CD4-positive, alpha-beta memory T cell (primary cell): ENCODE measurements around the gene FKBP5. TPM values are rescaled to one million over a fixed set of nuclear protein-coding genes. Genes with fewer than 3 reads are reported as not detected.

Source experiments
- CTCF ChIA-PET: fragments of 350-600 bp; sonication (Branson Sonifier 250); formaldehyde crosslinking; loops from one replicate; lab custom pipeline; 2021; ENCODE audit warnings: inconsistent platforms; ENCODE audit not compliant: partially characterized antibody; lab: Charles Lee
- POLR2A ChIA-PET: fragments of 350-600 bp; sonication (Branson Sonifier 250); formaldehyde crosslinking; loops from one replicate; lab custom pipeline; 2021; ENCODE audit not compliant: partially characterized antibody; lab: Charles Lee
- DNase-seq, 5 donors: peaks; one replicate each; pipeline versions ENCODE4 v3.0.0 to v3.0.0-alpha.2; 2020 to 2022; ENCODE audit warnings: mixed read lengths in 1 of 5
- H3K27ac ChIP-seq: one replicate; pipeline ENCODE4 v1.7.0; 2013; ENCODE audit warnings: low read depth, low read length
- H3K27me3 ChIP-seq: 2 replicates; pipeline ENCODE4 v1.7.0; 2013; ENCODE audit warnings: mild to moderate bottlenecking, low read length, moderate library complexity; ENCODE audit not compliant: insufficient read depth
- H3K36me3 ChIP-seq: 2 replicates; pipeline ENCODE4 v1.7.0; 2013; ENCODE audit warnings: mild to moderate bottlenecking, low read length, moderate library complexity; ENCODE audit not compliant: insufficient read depth
- H3K4me1 ChIP-seq: 2 replicates; pipeline ENCODE4 v1.7.0; 2013; ENCODE audit warnings: mild to moderate bottlenecking, low read length, moderate library complexity; ENCODE audit not compliant: insufficient read depth
- H3K4me3 ChIP-seq, 2 donors: one replicate each; pipeline ENCODE4 v1.7.0; 2013; ENCODE audit warnings: low read length in 2 of 2, mild to moderate bottlenecking in 1 of 2
- H3K9me3 ChIP-seq, 2 donors: one replicate each; pipeline ENCODE4 v1.7.0; 2013; ENCODE audit warnings: low read length in 2 of 2, control low read depth in 1 of 2; ENCODE audit not compliant: control insufficient read depth in 1 of 2
- H3K27ac Mint-ChIP-seq, 7 donors: one replicate each; pipeline ENCODE4 v1.8.0; 2020 to 2021; ENCODE audit warnings: mixed read lengths in 7 of 7, mild to moderate bottlenecking in 6 of 7, inconsistent platforms in 3 of 7, moderate library complexity in 3 of 7
- H3K27me3 Mint-ChIP-seq, 2 donors: one replicate each; pipeline ENCODE4 v1.8.0; 2020 to 2021; ENCODE audit warnings: mixed read lengths in 2 of 2
- H3K36me3 Mint-ChIP-seq, 2 donors: one replicate each; pipeline ENCODE4 v1.8.0; 2020 to 2021; ENCODE audit warnings: mixed read lengths in 2 of 2, inconsistent platforms in 1 of 2, mild to moderate bottlenecking in 1 of 2
- H3K4me1 Mint-ChIP-seq, 4 donors: one replicate each; pipeline ENCODE4 v1.8.0; 2020 to 2021; ENCODE audit warnings: mixed read lengths in 4 of 4, mild to moderate bottlenecking in 1 of 4
- H3K4me3 Mint-ChIP-seq, 8 donors: one replicate each; pipeline ENCODE4 v1.8.0; 2020 to 2021; ENCODE audit warnings: mixed read lengths in 8 of 8, mild to moderate bottlenecking in 7 of 8, moderate library complexity in 6 of 8, inconsistent platforms in 3 of 8
- H3K9me3 Mint-ChIP-seq, 8 donors: one replicate each; pipeline ENCODE4 v1.8.0; 2020 to 2021; ENCODE audit warnings: mixed read lengths in 8 of 8, mild to moderate bottlenecking in 5 of 8, inconsistent platforms in 3 of 8, moderate library complexity in 1 of 8
- intact Hi-C: fragments of 100-400 bp; cut with micrococcal nuclease; formaldehyde crosslinking; loops from one replicate; pipeline ENCODE4 v1.15.1; 2023
- polyA plus RNA-seq, 2 donors: library from polyadenylated mRNA; unstranded; fragments of 300-500 nt; fragmentation: Illumina TruSeq; gene quantifications; one replicate each; pipeline ENCODE4 v1.2.3, GENCODE V29; 2021
- total RNA-seq, 2 experiments: library from RNA; stranded (reverse); gene quantifications; one replicate each; pipeline ENCODE4 v1.2.3, GENCODE V29; 2021

Gene FKBP5
- total and polyA plus RNA-seq, 4 experiments from 2014 or later: 72.9 to 233 (median 84.2) TPM

DNA sequence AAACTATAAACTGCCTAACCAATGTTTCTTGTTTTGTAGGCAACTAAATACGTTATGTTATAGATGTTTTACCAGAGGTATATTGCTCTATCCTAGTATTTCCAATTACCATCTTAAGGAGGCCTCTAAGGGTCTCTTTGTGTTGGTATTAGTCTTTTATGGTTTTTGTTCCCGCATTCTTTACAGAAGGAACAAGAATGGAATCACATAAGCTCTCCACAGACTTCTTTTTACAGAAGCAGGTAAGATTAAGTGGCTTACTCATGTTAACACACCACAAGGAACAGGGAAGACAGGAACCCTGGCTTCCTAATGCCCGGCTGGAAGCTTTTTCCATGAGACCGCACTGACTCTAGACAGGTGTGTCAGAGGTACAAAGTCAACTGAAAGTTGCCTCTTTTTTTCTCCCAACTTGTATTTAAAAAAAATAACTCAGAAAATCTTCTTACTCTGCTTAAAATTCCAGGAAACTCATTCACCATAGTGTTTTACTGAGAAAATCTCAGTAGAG is 55.1 kb downstream of the FKBP5 start:
- peaks cover 35% of the 10 kb centered on the region for H3K4me1 ChIP-seq
- intact Hi-C loops: no loop called here
- H3K36me3 Mint-ChIP-seq: peaks cover 35 to 63% of the 10 kb centered on the region in 2 donors
- ChIA-PET CTCF (interaction anchor here (0.6 to 2.2 kb wide), 4 partner anchors 9 to 100 kb away, joined by 3 to 11 read pairs (median 4); no protein-coding TSS in a partner anchor), POLR2A (interaction anchor here (0.8 to 1.3 kb wide), 2 partner anchors 9 to 39 kb away, joined by 5 read pairs; no protein-coding TSS in a partner anchor)
- no peak overlapping the region for H3K4me3 Mint-ChIP-seq
- H3K27me3 Mint-ChIP-seq: no peaks in the 10 kb centered on the region
- H3K9me3 ChIP-seq: no peaks in the 10 kb centered on the region
- peak overlapping the region in 5 of 7 donors; percentile 22 to 73 (median 47) for H3K27ac Mint-ChIP-seq
- H3K27ac ChIP-seq: no peak overlapping the region
- H3K27me3 ChIP-seq: no peaks in the 10 kb centered on the region
- H3K4me1 Mint-ChIP-seq: peaks cover 23 to 55% (median 34%) of the 10 kb centered on the region in 4 donors
- H3K9me3 Mint-ChIP-seq: no peaks in the 10 kb centered on the region
- no peak for DNase-seq
- H3K36me3 ChIP-seq: peaks cover 8% of the 10 kb centered on the region
- H3K4me3 ChIP-seq: no peak overlapping the region

DNA sequence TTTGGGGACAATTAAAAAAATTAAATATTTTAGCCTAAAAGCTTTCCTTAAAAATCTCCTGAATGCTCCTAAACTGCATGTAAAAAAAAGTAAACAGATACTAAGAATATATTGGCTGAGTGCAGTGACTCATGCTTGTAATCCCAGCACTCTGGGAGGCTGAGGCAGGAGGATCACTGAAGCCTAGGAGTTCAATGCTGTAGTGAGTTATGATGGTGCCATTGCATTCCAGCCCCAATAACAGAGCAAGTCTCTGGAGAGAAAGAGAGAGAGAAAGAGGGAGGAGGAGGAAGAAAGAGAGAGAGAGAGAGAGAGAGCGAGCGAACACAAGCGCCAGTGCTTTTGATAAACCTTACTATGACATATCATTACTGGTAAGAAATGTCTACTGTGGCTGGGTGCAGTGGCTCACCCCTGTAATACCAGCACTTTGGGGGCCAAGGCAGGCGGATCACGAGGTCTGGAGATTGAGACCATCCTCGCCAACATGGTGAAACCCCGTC is 58.8 kb downstream of the FKBP5 start:
- ChIA-PET POLR2A (interaction anchor here (0.7 kb wide), 1 partner anchor 50 kb away, joined by 3 read pairs; no protein-coding TSS in a partner anchor), CTCF (interaction anchor here (15.5 kb wide), 1 partner anchor 106 kb away, joined by 360 read pairs; the partner anchor contains the start of gene ARMC12)
- DNase-seq: no peak
- peaks cover 10% of the 10 kb centered on the region for H3K4me1 ChIP-seq
- H3K27me3 ChIP-seq: no peaks in the 10 kb centered on the region
- Mint-ChIP-seq H3K9me3 (no peaks in the 10 kb centered on the region), H3K4me3 (no peak overlapping the region), H3K27me3 (no peaks in the 10 kb centered on the region), H3K36me3 (peaks cover 35 to 43% of the 10 kb centered on the region in 2 donors), H3K4me1 (peaks cover 14 to 37% (median 19%) of the 10 kb centered on the region in 4 donors), H3K27ac (peak overlapping the region in 6 of 7 donors; percentile 18 to 88 (median 80))
- H3K4me3 ChIP-seq: no peak overlapping the region
- H3K36me3 ChIP-seq: no peaks in the 10 kb centered on the region
- intact Hi-C loops: no loop called here
- no peak overlapping the region for H3K27ac ChIP-seq
- no peaks in the 10 kb centered on the region for H3K9me3 ChIP-seq

DNA sequence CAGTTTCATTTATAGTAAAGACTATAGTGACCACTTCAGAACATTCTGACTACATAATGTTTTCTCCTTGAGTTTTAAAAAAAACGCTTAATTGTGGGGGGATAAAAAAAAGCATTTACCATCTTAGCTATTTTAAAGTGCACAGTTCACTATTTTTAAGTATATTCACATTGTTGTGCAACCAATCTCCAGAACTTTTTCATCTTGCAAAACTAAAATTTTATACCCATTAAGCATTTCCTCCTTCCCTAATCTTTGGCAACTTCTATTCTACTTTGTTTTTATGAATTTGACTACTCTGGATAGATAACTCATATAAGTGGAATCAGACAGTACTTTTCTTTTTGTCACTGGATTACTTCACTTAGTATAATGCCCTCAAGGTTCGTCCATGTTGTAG is 62.3 kb downstream of the FKBP5 start:
- H3K4me3 Mint-ChIP-seq: no peak overlapping the region
- intact Hi-C loops: no loop called here
- DNase-seq: no peak
- H3K27ac Mint-ChIP-seq: peak overlapping the region in 2 of 7 donors; percentile 11 to 57
- Histone ChIP-seq H3K4me1 (peaks cover 33% of the 10 kb centered on the region), H3K36me3 (peaks cover 7% of the 10 kb centered on the region), H3K27me3 (no peaks in the 10 kb centered on the region), H3K27ac (no peak overlapping the region), H3K4me3 (no peak overlapping the region), H3K9me3 (no peaks in the 10 kb centered on the region)
- H3K27me3 Mint-ChIP-seq: no peaks in the 10 kb centered on the region
- H3K9me3 Mint-ChIP-seq: peaks cover 0 to 2% (median 0%) of the 10 kb centered on the region in 8 donors
- POLR2A ChIA-PET: interaction anchor here (0.7 to 3.4 kb wide), 6 partner anchors 11 to 101 kb away, joined by 3 to 17 read pairs (median 4); no protein-coding TSS in a partner anchor
- peaks cover 24 to 53% (median 31%) of the 10 kb centered on the region in 4 donors for H3K4me1 Mint-ChIP-seq
- H3K36me3 Mint-ChIP-seq: peaks cover 38 to 39% of the 10 kb centered on the region in 2 donors
- CTCF ChIA-PET: interaction anchor here (0.9 to 15.5 kb wide), 9 partner anchors 10 to 109 kb away, joined by 3 to 490 read pairs (median 19); partner anchors contain the start of gene ARMC12

DNA sequence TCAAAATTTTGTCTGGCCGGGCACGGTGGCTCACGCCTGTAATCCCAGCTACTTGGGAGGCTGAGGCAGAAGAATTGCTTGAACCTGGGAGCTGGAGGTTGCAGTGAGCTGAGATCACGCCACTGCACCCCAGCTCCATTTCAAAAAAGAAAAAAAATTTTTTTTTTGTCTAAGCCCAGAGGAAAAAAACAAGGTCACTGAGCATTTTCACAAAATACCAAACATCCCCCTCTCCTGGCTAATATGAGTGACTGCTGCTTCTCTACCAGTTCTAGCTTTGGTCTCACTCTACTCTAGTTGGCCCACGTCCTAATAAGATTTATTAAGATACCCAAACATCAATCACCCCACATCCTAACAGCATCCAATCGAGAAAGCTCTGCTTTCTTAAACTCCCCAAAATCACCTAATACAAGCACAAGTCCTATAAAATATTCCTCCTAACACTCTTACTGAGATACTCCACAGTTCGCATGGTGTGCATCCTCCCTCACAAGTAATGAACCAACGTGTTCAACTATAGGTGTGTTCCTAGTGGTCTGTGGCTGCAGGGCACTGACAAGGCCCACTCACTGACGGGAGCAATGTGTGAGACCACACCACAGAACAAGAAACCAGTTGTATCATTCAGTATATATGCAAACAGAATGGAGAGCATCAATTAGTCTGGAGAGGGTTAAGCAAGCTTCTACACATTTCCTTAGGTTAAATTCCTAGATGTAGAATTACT is 64.2 kb downstream of the FKBP5 start:
- Mint-ChIP-seq H3K27me3 (no peaks in the 10 kb centered on the region), H3K9me3 (peaks cover 0 to 2% (median 0%) of the 10 kb centered on the region in 8 donors), H3K36me3 (peaks cover 32 to 35% of the 10 kb centered on the region in 2 donors), H3K27ac (peak overlapping the region; percentile 12 to 91 (median 80)), H3K4me3 (peak overlapping the region in 6 of 8 donors; percentile 1 to 68 (median 46)), H3K4me1 (peaks cover 18 to 42% (median 28%) of the 10 kb centered on the region in 4 donors)
- peak in 4 of 5 donors; percentile 62 to 66 (median 64) for DNase-seq
- Histone ChIP-seq H3K4me3 (no peak overlapping the region), H3K27me3 (no peaks in the 10 kb centered on the region), H3K36me3 (peaks cover 15% of the 10 kb centered on the region), H3K27ac (no peak overlapping the region), H3K4me1 (peaks cover 42% of the 10 kb centered on the region), H3K9me3 (no peaks in the 10 kb centered on the region)
- CTCF ChIA-PET: interaction anchor here (0.7 to 15.5 kb wide), 39 partner anchors 8 to 188 kb away, joined by 3 to 490 read pairs (median 7); partner anchors contain the start of genes ARMC12 and RPL10A
- POLR2A ChIA-PET: interaction anchor here (0.7 to 9.2 kb wide), 18 partner anchors 9 to 154 kb away, joined by 3 to 150 read pairs (median 10); partner anchors contain the start of gene ARMC12
- intact Hi-C loops: loop anchor here (1.0 kb wide), 4 partner anchors 23 to 112 kb away; no protein-coding TSS in a partner anchor

DNA sequence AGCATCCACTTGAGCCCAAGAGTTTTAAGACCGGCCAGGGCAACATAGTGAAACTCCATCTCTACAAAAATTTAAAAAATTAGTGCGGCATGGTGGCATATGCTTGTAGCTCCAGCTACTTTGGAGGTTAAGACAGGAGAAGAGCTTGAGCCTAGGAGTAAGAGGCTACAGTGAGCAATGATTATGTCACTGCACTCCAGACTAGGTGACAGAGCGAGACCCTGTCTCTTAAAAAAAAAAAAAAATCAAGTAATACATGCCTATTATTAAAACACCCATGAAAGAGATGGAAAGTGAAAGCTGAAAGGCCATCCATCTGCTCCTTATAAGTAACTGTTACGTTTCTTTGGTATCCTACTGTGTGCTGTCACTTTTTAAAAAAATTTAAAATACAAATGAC is 66.4 kb downstream of the FKBP5 start:
- Histone ChIP-seq H3K27ac (no peak overlapping the region), H3K36me3 (peaks cover 22% of the 10 kb centered on the region), H3K9me3 (no peaks in the 10 kb centered on the region), H3K27me3 (no peaks in the 10 kb centered on the region), H3K4me1 (peaks cover 47% of the 10 kb centered on the region), H3K4me3 (no peak overlapping the region)
- Mint-ChIP-seq H3K27ac (peak overlapping the region; percentile 46 to 87 (median 53)), H3K36me3 (peaks cover 42 to 48% of the 10 kb centered on the region in 2 donors), H3K4me3 (peak overlapping the region in 4 of 8 donors; percentile 1 to 64 (median 37)), H3K9me3 (peaks cover 0 to 2% (median 0%) of the 10 kb centered on the region in 8 donors), H3K4me1 (peaks cover 23 to 45% (median 34%) of the 10 kb centered on the region in 4 donors), H3K27me3 (no peaks in the 10 kb centered on the region)
- POLR2A ChIA-PET: interaction anchor here (0.6 to 9.2 kb wide), 8 partner anchors 21 to 110 kb away, joined by 3 to 150 read pairs (median 6); no protein-coding TSS in a partner anchor
- DNase-seq: peak in 1 of 5 donors; percentile 6
- intact Hi-C loops: no loop called here
- CTCF ChIA-PET: interaction anchor here (1.0 to 15.5 kb wide), 8 partner anchors 17 to 113 kb away, joined by 3 to 490 read pairs (median 41); partner anchors contain the start of gene ARMC12

DNA sequence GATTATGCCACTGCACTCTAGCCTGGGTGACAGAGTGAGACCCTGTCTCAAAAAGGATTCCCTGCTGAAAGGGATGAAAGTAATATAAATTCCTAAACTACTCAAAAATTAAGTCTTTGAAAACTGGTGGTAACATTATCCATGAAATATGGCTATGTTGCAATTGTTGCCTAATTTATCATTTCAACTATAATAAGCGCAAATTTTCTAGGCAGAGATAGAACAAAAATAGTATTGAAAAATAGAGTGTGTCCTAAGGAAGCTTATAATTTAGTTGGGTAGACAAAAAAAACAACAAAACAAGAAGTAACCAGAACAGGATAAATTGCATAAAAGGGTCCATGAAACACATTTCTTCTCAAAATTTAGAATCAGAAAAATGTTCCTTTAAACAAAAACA is 68.0 kb downstream of the FKBP5 start:
- H3K4me1 Mint-ChIP-seq: peaks cover 21 to 47% (median 34%) of the 10 kb centered on the region in 4 donors
- ChIA-PET POLR2A (interaction anchor here (1.2 to 9.2 kb wide), 6 partner anchors 11 to 43 kb away, joined by 3 to 150 read pairs (median 4); no protein-coding TSS in a partner anchor), CTCF (interaction anchor here (0.7 to 15.5 kb wide), 5 partner anchors 15 to 115 kb away, joined by 3 to 490 read pairs (median 275); partner anchors contain the start of gene ARMC12)
- Histone ChIP-seq H3K9me3 (no peaks in the 10 kb centered on the region), H3K27ac (no peak overlapping the region), H3K4me3 (no peak overlapping the region), H3K27me3 (no peaks in the 10 kb centered on the region), H3K4me1 (peaks cover 55% of the 10 kb centered on the region), H3K36me3 (peaks cover 26% of the 10 kb centered on the region)
- DNase-seq: no peak
- peaks cover 34 to 46% of the 10 kb centered on the region in 2 donors for H3K36me3 Mint-ChIP-seq
- intact Hi-C loops: no loop called here
- H3K27ac Mint-ChIP-seq: peak overlapping the region in 2 of 7 donors; percentile 35 to 74
- H3K4me3 Mint-ChIP-seq: no peak overlapping the region
- H3K9me3 Mint-ChIP-seq: peaks cover 0 to 2% (median 0%) of the 10 kb centered on the region in 8 donors
- no peaks in the 10 kb centered on the region for H3K27me3 Mint-ChIP-seq
